NCI-H1694 (cell line): ENCODE data around the gene ATP6V1G2.
"Not testable (repeated sequence)": the region's sequence is repeated elsewhere in the genome, so short reads cannot be mapped to it uniquely, and the experiment has no call there.

ENCODE experiments used
- DNase-seq: peaks from one replicate; lab custom pipeline; 2025; lab: John Stamatoyannopoulos, UW

The ATP6V1G2 gene

DNA sequence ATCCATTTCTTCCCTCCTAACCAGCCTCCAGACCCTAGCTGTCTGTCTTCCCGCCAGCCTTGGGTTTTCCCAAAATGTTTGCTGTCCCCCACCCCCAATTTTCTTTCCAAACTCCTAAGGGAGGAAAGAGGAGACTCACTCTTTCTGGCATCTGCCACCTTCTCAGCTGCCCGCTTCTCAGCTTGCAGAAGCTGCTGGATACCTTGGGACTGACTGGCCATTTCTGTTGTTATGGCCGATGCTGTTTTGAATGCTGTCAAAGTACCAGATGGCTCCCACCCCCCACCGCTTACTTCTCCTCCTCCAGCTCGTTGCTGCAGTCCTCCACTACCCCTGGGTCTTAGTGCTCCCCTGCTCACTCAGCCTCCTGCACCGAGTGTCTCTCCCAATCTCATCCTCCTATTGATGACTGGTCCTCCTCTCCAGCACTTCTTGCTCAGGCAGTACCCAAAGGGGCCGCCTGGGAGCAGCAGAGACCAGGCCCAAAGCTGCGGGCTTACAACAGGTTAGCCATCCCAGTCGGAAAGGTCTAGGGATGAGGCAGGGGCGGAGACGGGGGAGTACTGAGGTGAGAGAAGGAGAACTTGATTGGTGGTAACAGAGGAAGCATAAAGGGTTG lies at the start of gene ATP6V1G2:
Gene ATP6V1G2 (minus strand): TSS at position 270 of the 619 bp plus-strand sequence. CDS start 49 bp downstream, at position 221.
- peak; percentile 95 for DNase-seq

DNA sequence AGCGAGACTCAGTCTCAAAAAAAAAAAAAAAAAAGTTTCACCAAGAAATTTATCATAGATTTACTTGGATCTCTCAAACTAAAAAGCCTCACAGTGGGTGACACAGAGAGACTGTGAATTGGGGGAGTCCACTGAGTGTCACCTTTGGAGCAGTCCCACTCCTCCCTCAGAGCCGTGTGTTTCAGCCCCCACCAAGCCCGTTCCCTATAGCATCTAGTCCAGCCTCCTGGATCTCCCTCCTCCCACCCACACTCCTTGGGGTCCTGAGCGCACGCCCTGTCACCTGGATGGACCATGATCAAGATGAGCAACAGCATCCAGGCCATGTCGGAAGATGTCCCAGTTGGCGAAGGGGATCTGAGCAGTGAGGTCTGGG lies 46.0 kb upstream of the ATP6V1G2 start:
- no peak for DNase-seq

DNA sequence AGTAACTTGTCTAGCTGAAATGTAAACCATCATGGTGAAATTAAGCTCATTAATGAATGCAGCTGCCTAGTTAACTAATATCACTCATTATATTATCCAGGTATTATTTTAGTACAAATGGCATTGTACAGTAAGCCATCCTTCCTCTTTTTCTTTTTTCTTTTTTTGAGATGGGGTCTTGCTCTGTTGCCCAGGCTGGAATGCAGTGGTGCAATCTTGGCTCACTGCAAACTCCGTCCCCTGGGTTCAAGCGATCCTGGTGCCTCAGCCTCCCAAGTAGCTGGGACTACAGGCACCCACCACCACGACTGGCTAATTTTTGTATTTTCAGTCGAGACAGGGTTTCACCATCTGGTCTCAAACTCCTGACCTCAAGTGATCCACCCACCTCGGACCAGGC lies 44.3 kb upstream of the ATP6V1G2 start:
- DNase-seq = not testable (repeated sequence)

DNA sequence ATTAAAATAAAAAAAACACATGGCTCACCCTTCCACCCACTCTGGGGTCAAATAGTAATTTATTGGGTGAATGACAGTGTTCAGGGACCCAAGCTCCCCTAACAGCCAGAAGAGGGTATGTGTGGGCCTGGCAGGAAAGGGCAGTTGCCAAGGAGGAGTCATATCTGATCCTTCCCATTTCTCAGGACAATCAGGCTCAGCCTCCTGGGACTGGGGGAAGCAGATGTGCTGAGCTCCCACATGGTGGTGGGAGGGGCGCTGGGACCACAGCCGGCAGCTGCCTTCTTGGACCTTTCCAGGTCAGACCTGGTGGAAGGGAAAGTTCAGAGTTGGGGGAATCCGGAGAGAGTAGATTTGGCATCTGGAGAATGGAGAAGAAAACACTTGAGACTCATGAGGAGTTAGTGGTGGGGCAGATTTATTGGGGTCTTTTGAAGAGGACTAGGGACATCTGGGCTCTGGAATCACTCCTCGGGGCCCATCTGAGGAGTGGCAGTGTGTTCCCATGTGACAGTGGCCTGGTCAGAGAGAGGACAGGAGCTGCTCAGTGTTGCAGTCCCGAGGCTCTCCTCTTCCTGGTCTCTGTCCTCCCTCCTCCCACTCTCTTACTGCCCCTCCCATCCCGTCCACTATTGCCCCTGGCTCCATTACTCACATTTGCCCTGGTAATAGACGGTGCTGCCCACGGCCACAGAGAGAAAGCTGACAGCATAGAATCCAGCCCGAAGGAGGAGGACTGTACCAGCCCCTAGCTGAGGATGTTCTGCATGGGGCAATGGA lies 42.7 kb upstream of the ATP6V1G2 start:
- no peak for DNase-seq

DNA sequence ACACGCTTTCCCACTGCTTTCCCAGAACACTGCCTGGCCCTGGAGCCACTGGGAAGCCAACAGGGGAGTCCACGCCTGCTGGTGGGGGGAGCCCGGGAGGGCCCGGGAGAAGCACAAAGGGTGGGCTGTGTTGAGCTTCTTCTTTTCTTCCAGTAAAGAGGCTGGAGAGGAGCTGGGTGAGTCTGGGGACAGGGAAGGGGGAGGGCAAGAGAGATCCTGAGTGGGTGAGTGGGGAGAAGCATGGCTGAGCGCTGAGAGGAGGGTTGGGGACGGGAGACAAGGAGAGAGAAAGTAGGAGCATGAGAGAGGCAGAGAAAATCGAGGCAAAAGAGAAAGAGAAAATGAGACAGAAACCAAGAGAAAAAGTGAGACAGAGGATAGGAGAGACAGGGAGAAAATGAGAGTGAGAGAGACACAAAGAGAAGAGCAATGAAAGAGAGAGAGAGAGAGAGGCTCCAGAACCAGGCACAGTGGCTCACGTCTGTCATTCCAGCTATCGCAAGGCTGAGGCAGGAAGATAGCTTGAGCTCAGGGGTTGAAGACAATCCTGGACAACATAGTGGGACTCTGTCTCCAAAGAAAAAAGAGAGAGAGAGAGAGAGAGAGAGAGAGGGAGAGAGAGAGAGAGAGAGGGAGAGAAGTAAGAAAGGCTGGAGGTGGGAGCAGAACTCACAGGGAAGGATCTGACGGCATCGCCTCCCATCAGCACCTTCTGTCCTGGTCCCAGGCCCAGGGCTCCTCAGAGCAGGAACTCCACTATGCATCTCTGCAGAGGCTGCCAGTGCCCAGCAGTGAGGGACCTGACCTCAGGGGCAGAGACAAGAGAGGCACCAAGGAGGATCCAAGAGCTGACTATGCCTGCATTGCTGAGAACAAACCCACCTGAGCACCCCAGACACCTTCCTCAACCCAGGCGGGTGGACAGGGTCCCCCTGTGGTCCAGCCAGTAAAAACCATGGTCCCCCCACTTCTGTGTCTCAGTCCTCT lies 41.7 kb upstream of the ATP6V1G2 start:
- no peak for DNase-seq

DNA sequence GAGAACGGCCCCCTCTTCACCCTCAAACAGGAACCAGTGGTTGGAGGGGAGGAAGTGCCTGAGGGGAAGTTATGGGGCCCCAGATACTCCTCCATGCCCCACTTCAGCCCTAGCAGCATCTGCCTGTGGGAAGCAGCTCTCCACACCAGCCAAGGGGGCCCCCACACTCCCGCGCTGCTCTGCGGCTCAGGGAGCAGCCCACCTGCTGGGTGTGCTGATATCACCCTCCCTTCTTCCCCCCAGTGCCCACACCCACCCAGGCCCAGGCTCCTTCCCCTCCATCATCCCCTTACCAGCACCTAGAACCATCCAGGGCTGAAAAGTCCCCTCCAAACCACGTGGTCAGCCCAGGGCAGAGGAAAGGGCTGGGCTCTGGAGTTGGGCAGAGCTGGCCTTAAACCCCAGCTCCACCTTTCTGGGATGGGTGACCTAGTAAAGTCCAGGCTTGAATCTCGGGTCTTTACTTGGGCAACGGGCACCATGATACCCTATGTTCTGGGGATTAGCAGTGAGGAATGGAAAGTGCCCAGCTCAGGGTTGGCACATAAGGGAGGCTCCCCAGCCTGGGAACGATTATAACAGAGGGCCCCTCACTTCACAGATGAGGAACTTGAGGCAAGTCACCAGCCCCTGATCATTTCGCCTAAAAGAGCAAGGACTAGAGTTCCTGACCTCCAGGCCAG lies 40.3 kb upstream of the ATP6V1G2 start:
- no peak for DNase-seq

DNA sequence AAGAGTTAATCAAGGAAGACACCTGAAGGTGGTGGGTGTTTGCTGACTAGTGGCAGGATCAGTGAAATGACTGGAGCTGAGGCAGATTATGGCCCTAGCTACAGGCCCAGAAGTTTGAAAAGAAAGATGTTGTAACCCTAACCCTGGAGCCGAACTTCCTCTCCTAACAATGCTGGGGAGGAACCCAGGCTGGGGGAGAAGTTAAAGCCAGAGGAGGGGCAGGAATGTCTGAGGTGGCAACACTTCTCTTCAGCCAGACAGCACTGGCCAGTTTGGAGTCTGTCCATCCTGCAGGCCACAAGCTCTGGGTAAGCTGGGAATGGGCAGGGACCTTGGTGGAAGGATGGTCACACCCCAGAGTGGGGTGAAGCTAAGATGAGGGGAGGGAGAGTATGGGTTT lies 39.6 kb upstream of the ATP6V1G2 start, which contains the start of gene LST1:
Gene LST1 (plus strand): TSS at position 270 of the 400 bp plus-strand sequence. CDS start 1,023 bp downstream, outside the sequence.
- no peak for DNase-seq

DNA sequence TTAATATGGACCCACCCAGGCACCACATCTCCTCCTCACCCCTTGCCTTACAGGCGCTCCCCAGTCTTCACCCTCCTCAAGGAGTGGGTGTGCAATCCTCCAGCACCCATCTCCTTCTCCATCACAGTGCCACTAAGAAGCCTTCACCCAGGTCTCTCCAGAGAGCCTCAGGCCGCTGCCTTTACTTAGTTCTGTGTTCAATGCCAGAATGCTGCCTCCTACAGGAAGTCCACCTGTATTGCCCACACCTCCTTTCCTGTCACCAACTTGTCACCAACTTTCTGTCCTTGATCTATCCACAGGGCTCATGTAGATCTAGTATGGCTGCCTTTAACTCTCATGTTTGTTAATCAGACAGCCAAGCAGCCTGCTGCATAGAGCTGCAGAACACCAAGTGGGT lies 39.1 kb upstream of the ATP6V1G2 start:
- peak; percentile 2 for DNase-seq

DNA sequence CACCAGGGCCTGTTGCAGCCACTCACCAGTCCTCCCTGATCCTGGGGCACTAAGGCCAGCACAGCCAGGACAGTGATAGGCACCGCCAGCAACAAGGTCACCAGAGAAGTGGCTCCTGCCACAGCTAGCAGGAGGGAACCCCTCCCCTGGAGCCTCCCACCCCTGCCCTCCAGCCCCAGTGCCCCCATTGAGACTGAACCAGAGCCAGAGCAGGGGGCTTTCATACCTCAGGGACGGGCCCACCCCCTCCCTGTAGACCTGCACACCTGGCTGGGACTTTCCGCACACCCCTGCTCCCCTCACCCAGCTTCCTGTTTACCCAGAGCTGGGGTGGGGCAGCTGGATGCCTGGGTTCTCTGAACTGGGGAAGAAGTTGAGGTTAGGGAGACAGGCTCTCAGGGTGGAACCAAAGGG lies 35.8 kb upstream of the ATP6V1G2 start, which contains the start of gene LTB:
Gene LTB (minus strand): TSS at position 195 of the 414 bp plus-strand sequence. CDS start 7 bp downstream, at position 188.
- no peak for DNase-seq

DNA sequence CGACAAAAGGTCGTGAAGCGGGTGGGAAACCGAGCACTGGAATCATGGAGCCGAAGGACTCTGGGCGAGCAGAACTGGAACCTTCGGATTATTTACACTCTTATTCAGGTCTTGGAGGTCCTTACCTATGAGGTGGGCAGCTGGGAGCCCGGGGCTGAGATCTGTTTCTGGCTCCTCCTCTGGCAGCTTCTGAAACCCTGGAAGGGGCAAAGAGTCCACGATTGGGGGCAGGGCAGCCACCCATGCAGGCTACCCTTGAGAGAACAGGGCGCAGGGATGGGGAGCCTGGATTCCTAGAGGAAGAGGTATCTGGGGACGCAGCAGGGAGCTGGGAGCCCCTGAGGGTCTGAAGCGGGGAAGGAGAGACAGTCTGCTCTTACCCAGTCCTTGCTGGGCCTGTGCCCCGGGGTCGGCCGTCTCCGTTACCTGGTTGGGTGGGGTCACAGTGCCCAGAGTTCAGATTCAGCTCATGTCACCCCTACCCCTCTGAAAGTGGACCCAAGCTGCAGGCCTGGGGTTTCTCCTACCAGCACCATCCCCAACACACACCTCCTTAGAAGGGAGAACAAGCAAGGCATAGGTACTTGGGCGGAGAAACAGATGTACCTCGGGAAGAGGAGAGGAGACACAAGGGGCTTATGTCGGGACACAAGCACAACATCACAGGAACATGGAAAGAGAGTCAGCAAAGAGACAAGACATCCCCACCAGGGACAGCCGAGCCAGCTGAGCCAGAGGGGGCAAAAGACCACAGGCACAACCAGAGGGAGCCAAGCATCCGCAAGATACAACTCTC lies 35.2 kb upstream of the ATP6V1G2 start:
- no peak for DNase-seq

DNA sequence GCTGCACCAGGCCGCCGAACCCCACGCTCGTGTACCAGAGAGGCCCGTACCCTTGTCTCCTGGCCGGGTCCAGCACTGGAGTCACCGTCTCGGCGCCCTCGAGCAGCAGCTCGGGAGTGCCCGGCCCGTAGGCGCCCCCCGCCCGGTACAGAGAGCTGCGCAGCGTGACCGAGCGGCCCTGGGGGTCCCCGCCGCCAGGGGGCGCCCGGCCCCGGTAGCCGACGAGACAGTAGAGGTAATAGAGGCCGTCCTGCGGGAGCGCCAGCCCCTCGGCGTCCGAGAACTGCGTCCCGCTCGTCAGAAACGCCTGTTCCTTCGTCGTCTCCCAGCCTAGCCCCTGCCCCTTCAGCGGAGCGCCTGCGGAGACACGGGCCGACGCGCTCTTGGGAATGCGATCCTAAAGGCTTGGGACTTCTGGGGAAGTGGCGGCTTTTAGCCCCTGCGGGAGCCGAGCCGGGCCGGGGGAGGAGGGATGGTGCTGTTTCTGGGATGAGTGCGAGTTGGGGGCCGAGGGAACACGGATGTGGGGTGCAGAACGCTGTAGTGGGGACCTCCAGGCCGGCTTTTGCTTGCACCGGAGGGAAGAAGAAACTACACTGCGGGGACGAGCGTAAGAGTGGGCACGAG lies 34.5 kb upstream of the ATP6V1G2 start:
- DNase-seq = peak; percentile 46

DNA sequence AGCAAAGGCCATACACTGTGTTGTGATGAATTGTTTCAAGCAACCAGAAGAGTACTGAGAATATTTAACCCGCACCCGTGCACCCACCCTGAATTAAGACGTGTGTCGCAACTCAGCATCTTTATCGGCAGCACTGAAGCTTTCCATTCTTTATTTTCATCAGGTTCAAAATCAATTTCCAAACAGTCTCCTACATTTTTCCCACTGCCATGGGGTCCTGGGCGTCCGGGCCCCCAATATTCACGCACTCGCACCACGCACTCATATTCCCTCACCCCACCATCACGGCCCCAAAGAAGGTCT lies 34.0 kb upstream of the ATP6V1G2 start:
- DNase-seq = no peak

DNA sequence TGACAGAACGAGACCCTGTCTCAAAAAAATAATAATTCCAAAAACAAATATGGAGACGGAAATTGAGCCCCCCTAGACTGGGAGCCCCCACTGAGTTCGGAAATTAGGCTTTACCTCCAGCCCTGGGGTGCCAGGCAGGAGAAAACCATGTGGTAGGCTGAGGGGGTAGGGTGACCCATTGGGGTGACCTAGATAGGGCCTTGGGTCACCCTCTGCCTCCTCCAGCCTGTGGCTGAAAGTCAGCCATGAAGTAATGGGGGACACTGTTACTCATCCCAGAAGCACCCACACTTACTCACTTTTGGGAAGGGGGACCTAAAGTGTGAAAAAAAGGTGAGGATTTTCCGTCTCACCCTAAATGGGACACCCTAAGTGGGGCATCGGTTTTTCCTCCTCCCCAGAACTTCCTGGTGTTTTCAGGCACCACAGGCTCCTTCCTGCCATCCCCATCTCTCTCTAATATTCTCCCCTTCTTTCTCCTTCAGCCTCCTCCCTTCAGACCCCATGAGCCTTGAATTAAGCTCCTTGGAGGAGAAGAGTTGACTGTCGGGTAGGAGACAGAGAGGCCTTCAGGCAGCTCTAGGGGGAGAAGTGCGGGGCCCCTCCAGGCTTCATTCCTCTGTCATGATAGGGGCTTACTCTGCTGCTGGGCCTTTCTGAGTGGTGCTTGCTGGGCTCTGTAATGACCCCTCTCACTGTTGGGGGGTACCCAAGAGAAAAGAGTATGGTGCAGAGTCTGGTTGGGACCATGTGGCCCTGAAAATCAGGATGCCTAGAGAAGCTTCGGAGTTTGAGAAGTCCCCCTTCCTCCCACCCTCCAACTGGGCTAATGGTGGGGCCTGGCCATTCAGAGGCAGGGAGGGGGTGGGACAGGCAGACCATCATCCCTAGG lies 33.4 kb upstream of the ATP6V1G2 start:
- no peak for DNase-seq

DNA sequence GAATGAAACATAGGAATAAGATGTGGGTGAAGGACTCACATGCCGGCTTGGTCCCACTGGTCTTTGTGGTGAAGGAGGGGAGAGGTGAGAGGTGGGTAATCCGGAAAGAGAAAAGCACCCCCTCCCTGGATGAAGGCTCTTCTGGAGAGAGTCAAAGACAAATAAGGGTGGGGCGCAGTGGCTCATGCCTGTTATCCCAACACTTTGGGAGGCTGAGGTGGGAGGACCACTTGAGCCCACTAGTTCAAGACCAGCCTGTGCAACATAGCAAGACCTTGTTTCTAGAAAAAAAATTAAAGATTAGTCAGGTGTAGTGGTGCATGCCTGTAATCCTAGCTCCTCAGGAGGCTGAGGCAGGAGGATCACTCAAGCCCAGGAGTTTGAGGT lies 32.7 kb upstream of the ATP6V1G2 start:
- no peak for DNase-seq

DNA sequence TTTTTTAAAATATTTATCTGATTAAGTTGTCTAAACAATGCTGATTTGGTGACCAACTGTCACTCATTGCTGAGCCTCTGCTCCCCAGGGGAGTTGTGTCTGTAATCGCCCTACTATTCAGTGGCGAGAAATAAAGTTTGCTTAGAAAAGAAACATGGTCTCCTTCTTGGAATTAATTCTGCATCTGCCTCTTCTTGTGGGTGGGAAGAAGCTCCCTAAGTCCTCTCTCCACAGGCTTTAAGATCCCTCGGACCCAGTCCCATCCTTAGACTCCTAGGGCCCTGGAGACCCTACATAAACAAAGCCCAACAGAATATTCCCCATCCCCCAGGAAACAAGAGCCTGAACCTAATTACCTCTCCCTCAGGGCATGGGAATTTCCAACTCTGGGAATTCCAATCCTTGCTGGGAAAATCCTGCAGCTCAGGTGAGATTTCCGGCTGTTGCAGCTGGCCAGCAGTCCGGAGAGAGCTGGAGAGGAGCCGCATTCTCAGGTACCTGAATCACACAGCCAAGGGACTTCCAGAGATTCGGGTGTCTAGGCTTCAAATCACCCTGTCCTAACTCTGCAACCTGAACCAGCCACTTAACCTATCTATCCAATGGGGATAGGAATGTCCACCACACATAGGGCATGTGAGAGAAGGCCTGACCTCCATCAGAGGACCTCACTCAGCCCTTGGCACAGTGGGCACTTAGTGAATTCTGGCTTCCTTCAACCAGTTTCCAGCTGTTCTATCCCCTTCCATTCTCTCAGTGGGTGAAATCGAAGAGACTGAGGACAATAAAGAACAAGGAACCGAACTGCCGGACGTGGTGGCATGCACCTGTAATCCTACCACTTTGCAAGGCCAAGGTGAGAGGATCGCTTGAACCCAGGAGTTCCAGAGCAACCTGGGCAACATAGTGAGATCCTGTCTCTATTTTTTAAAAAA lies 32.0 kb upstream of the ATP6V1G2 start:
- DNase-seq = no peak

DNA sequence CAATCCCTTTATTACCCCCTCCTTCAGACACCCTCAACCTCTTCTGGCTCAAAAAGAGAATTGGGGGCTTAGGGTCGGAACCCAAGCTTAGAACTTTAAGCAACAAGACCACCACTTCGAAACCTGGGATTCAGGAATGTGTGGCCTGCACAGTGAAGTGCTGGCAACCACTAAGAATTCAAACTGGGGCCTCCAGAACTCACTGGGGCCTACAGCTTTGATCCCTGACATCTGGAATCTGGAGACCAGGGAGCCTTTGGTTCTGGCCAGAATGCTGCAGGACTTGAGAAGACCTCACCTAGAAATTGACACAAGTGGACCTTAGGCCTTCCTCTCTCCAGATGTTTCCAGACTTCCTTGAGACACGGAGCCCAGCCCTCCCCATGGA lies 31.2 kb upstream of the ATP6V1G2 start:
- DNase-seq = no peak

DNA sequence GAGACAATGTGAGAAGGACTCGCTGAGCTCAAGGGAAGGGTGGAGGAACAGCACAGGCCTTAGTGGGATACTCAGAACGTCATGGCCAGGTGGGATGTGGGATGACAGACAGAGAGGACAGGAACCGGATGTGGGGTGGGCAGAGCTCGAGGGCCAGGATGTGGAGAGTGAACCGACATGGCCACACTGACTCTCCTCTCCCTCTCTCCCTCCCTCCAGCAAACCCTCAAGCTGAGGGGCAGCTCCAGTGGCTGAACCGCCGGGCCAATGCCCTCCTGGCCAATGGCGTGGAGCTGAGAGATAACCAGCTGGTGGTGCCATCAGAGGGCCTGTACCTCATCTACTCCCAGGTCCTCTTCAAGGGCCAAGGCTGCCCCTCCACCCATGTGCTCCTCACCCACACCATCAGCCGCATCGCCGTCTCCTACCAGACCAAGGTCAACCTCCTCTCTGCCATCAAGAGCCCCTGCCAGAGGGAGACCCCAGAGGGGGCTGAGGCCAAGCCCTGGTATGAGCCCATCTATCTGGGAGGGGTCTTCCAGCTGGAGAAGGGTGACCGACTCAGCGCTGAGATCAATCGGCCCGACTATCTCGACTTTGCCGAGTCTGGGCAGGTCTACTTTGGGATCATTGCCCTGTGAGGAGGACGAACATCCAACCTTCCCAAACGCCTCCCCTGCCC lies 30.6 kb upstream of the ATP6V1G2 start:
- DNase-seq = no peak
